Ovary (tissue), 9 donors: Measurements from ENCODE around the gene ENGASE. TPM values are rescaled to one million over a fixed set of nuclear protein-coding genes. Genes with fewer than 3 reads are reported as not detected.

ENCODE experiments used
- DNase-seq, 5 donors: peaks; one replicate each; pipeline ENCODE4 v3.0.0-alpha.2; 2019 to 2020
- H3K27ac ChIP-seq, 2 donors: fragments of 200-600 bp; one replicate each; pipeline versions ENCODE4 v1.5.1 to v1.8.0; 2019 to 2022
- H3K27me3 ChIP-seq: fragments of 200-600 bp; one replicate; pipeline ENCODE4 v1.8.0; 2022
- H3K36me3 ChIP-seq: fragments of 200-600 bp; sonication (generic); one replicate; pipeline ENCODE4 v1.5.1; 2019
- H3K4me1 ChIP-seq: one replicate; pipeline ENCODE4 v1.8.1; 2013; ENCODE audit warnings: mild to moderate bottlenecking, moderate library complexity; ENCODE audit not compliant: insufficient read depth
- H3K4me3 ChIP-seq: fragments of 200-600 bp; sonication (generic); one replicate; pipeline ENCODE4 v1.5.1; 2017
- H3K9me3 ChIP-seq, 2 donors: fragments of 200-600 bp in 1 of 2; sonication (generic) in 1 of 2; one replicate each; pipeline versions ENCODE4 v1.5.1 to v1.8.1; 2013 to 2019; ENCODE audit warnings: mild to moderate bottlenecking in 1 of 2, moderate library complexity in 1 of 2
- EP300 ChIP-seq: sonication (generic); formaldehyde crosslinking; IDR thresholded peaks from one replicate; pipeline ENCODE4 v1.6.1; 2017; ENCODE audit warnings: antibody characterized with exemption
- POLR2A ChIP-seq: fragments of 450-650 bp; IDR thresholded peaks from one replicate; pipeline ENCODE4 v1.6.1; 2017; ENCODE audit warnings: antibody characterized with exemption, mild to moderate bottlenecking, moderate library complexity
- WGBS, 3 donors: extraction: QIAGEN DNeasy Blood & Tissue Kit in 1 of 3; methylation state at CpG; one replicate each; pipeline versions ENCODE4 v1.1.5 to v1.1.7; 2013 to 2017; 5-methylcytosine and 5-hydroxymethylcytosine counted together
- intact Hi-C, 4 donors: fragments of 100-400 bp; cut with DNase I; formaldehyde crosslinking; loops; one replicate each; pipeline versions ENCODE4 v1.11.0 to v1.15.1; 2022 to 2023
- polyA plus RNA-seq, 2 donors: library from polyadenylated mRNA; stranded (reverse); fragments of 200-250 nt in 1 of 2; fragments of 350-450 nt in 1 of 2; fragmentation: Illumina TruSeq in 1 of 2; extraction: RNeasy Lipid Tissue Mini Kit (QIAGEN cat#74804) in 1 of 2; gene quantifications; one replicate each; pipeline ENCODE4 v1.2.3, GENCODE V29; 2013 to 2014
- total RNA-seq, 7 donors: library from RNA; depleted of rRNA in 2 of 7; stranded (reverse); fragments of >200 nt in 2 of 7; fragmentation: NEBNext Ultra II Directional in 3 of 7; extraction: Animal tissue kit (Norgen Biotek cat#: 25700) in 3 of 7; gene quantifications; one replicate each; pipeline versions ENCODE4 v1.1.0 to v1.2.4, GENCODE V29; 2016 to 2023
- TF ChIP-seq, protein P1 (sequence below), 3 donors: fragments of 450-650 bp in 2 of 3; fragments of 200-600 bp in 1 of 3; IDR thresholded peaks; one replicate each; pipeline versions ENCODE4 v1.5.1 to v1.8.0; 2016 to 2022; ENCODE audit warnings: antibody characterized with exemption in 3 of 3, mild to moderate bottlenecking in 1 of 3
- donor health status: DM: no; HTN: no; CAD: no; lungs with moderate emphysema.
- donor health status: DM: no; HTN: no; CAD: no.
- donor health status: Bipolar disorder and iron deficiency.
- donor health status: DM: yes; HTN: yes; CAD: no.
- donor health status: DM: no; HTN: no; CAD: no.
- donor health status: DM: yes; HTN: yes; CAD: no.

The ENGASE gene
- total and polyA plus RNA-seq, 9 donors = 6.0 to 61.5 (median 39.7) TPM

DNA sequence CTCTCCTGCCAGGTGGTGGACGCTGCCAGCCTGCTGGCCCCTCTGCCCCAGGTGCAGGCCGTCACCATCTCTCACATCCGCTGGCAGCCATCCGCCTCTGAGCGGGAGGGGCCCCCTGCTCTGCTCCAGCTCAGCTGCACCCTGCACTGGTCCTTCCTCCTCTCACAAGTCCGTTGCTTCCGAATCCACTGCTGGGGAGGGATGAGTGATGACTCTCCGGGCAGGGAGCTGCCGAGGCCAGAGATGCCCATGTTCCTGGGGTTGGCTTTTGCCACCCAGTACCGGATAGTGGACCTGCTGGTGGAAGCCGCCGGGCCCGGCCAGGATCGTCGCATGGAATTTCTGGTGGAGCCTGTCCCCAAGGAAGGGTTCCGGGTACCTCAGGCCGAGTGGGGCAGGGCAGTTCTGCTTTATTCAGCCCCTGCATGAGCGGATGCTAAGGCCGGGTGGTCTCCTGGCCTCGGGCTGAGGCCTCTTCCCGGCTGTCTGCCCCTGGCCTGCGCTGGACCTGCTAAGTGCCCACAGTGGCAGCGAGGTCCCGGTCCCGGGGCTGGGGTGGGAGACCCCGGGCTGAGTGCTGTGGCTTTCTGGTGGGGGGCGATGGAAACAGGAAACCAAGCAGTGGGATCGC, 11.4 kb downstream of the ENGASE start:
- H3K27ac ChIP-seq = no peak overlapping the region
- DNase-seq = no peak
- intact Hi-C loops = loop anchor here (2.0 to 5.0 kb wide), 4 partner anchors 39 to 621 kb away; no protein-coding TSS in a partner anchor
- peaks cover 8% of the 10 kb centered on the region for H3K4me1 ChIP-seq
- TF ChIP-seq, protein P1, sequence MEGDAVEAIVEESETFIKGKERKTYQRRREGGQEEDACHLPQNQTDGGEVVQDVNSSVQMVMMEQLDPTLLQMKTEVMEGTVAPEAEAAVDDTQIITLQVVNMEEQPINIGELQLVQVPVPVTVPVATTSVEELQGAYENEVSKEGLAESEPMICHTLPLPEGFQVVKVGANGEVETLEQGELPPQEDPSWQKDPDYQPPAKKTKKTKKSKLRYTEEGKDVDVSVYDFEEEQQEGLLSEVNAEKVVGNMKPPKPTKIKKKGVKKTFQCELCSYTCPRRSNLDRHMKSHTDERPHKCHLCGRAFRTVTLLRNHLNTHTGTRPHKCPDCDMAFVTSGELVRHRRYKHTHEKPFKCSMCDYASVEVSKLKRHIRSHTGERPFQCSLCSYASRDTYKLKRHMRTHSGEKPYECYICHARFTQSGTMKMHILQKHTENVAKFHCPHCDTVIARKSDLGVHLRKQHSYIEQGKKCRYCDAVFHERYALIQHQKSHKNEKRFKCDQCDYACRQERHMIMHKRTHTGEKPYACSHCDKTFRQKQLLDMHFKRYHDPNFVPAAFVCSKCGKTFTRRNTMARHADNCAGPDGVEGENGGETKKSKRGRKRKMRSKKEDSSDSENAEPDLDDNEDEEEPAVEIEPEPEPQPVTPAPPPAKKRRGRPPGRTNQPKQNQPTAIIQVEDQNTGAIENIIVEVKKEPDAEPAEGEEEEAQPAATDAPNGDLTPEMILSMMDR (IDR thresholded peaks at IDR 0.05) = no peak
- TF ChIP-seq POLR2A = no peak
- no peak for TF ChIP-seq EP300
- no peak overlapping the region for H3K4me3 ChIP-seq
- H3K9me3 ChIP-seq = no peaks in the 10 kb centered on the region
- no peaks in the 10 kb centered on the region for H3K36me3 ChIP-seq
- H3K27me3 ChIP-seq = no peaks in the 10 kb centered on the region
- 86 to 90% (median 90%) methylated on average over 28 of the region's 28 CpGs for WGBS, 3 donors

DNA sequence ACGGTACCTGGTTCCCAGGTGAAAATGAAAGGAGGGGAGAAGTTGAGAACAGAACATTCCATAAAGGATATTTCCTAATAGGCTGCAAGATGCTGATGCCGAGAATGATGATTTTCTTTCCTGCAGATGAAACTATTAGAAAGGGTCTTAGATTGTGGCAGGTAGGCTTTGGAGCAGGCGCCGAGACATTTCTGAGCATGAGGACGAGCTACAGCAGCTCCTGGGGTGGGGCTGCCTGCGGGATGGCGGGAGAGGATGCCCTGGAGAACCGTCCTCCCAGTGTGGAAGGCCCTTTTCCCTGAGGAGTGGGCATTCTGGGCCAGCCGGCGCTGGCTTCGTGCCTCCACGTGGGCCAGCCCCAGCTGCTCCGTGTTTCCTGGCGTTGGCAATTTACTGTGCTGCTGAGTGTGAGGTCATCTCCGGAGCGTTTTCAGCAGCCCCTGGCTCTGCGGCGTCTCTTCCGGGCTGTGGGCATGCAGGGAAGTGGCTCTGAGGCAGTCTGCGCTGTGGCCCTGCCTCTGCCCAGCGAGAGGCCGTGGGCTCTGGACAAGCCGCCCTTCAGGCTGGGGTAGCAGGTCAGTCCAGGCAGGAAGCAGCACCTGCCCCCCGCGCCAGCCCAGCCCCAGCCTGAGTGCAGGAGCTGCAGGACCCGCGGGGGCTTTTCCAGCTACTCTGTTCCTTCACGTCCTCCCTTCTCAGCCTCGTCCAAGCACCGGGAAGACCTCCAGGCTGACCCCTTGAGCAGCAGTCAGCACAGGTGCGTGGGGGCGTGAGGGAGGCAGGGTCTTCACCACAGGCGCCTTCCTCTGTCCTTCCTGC, 12.2 kb downstream of the ENGASE start:
- Histone ChIP-seq H3K4me3 (no peak overlapping the region), H3K27me3 (no peaks in the 10 kb centered on the region), H3K4me1 (peaks cover 8% of the 10 kb centered on the region), H3K9me3 (no peaks in the 10 kb centered on the region), H3K27ac (no peak overlapping the region), H3K36me3 (no peaks in the 10 kb centered on the region)
- 69 to 76% (median 70%) methylated on average over 33 of the region's 33 CpGs for WGBS, 3 donors
- TF ChIP-seq, protein P1 (IDR thresholded peaks at IDR 0.05) = no peak
- TF ChIP-seq POLR2A (no peak), EP300 (no peak)
- DNase-seq = no peak
- intact Hi-C loops = loop anchor here (2.0 to 5.0 kb wide), 4 partner anchors 40 to 620 kb away; no protein-coding TSS in a partner anchor

DNA sequence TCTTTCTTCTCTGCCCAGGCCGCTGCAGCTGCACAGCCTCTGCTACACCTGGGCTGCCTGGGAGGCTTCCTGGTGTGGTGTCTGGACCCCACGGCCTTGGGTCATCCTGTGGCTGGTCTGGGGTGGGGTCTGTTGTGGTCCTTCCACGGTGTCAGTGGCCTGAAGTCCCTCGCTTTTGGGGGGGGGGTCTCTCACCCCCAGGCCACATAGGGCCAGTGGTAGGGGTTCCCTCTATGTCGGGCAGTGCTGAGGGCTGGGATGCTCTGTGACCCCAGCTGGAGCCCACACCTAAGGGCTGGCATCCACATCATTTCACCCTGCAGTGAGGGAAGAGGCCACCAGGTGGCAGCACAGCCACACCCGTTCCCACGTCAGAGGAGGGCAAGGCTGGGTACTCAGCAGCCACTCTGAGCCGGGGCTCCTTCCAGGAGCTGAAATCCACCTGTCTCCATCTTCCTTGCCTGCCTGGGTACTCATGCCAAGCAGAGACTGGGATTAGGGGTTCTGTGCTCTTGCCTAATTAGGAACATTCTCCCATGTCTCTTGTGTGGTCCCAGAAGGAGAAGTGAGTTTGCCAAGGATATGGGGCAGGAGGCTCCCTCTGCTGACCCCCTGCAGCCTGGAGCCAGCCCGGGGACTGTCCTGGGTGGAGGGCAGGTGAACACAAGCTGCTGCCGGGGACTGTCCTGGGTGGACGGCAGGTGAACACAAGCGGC, 13.0 kb downstream of the ENGASE start:
- DNase-seq = peak; percentile 43 to 85 (median 78)
- 38 to 48% (median 42%) methylated on average over 12 of the region's 12 CpGs for WGBS, 3 donors

More for the DNA sequence above, 13.0 kb downstream of the ENGASE start:
- Histone ChIP-seq H3K27me3 (no peaks in the 10 kb centered on the region), H3K4me1 (peaks cover 8% of the 10 kb centered on the region), H3K27ac (no peak overlapping the region), H3K9me3 (no peaks in the 10 kb centered on the region), H3K4me3 (no peak overlapping the region), H3K36me3 (no peaks in the 10 kb centered on the region)
- TF ChIP-seq EP300 (no peak), POLR2A (no peak)
- TF ChIP-seq, protein P1 (IDR thresholded peaks at IDR 0.05) = peak; percentile 72 to 80 (median 77)
- intact Hi-C loops = loop anchor here (2.0 to 5.0 kb wide), 5 partner anchors 40 to 620 kb away; no protein-coding TSS in a partner anchor
